Endothelial cell of umbilical vein (primary cell): Measurements from ENCODE around the gene SH2D6. TPM values are rescaled to one million over a fixed set of nuclear protein-coding genes. Genes with fewer than 3 reads are reported as not detected.

Source experiments
- BruUV-seq: library from RNA; stranded (reverse); fragments of 400-500 nt; replicated peaks from 2 replicates; lab custom pipeline; 2021; lab: Mats Ljungman, UMichigan
- CTCF ChIA-PET: fragments of 300-600, 350-600 bp; sonication (Branson Sonifier 250); formaldehyde crosslinking; loops from one replicate; lab custom pipeline; 2021; ENCODE audit warnings: antibody characterized with exemption, inconsistent platforms; lab: Charles Lee
- POLR2A ChIA-PET: fragments of 300-600, 350-600 bp; sonication (Branson Sonifier 250); formaldehyde crosslinking; loops from one replicate; lab custom pipeline; 2021; ENCODE audit warnings: antibody characterized with exemption, inconsistent platforms; lab: Charles Lee
- DNase-seq: peaks from one replicate; pipeline ENCODE4 v3.0.0-alpha.2; 2011; ENCODE audit warnings: low read depth, low spot score
- FAIRE-seq: peaks from 2 replicates; lab custom pipeline; 2011; peaks lifted over from hg19 to GRCh38; lab: Jason Lieb, UNC
- H2AFZ ChIP-seq: 2 replicates; pipeline ENCODE4 v1.6.0; 2012; ENCODE audit warnings: low read depth, low read length, control low read depth, inconsistent platforms
- H3K27ac ChIP-seq: 2 replicates; pipeline ENCODE4 v1.5.1; 2011; ENCODE audit warnings: low read depth, mild to moderate bottlenecking, control low read depth, low read length, moderate library complexity; ENCODE audit not compliant: insufficient read depth
- H3K27me3 ChIP-seq, 2 experiments: 2 replicates each; pipeline versions ENCODE4 v1.6.0 to v1.6.1; 2011; ENCODE audit warnings: low read length in 2 of 2, mixed read lengths in 1 of 2; ENCODE audit not compliant: control insufficient read depth in 2 of 2, insufficient read depth in 2 of 2
- H3K36me3 ChIP-seq, 2 experiments: 2 replicates in 1 of 2; 3 replicates in 1 of 2; pipeline ENCODE4 v1.5.1; 2011; ENCODE audit warnings: low read length in 2 of 2, mild to moderate bottlenecking in 1 of 2, moderate library complexity in 1 of 2; ENCODE audit not compliant: control insufficient read depth in 2 of 2, insufficient read depth in 2 of 2; ENCODE audit errors: extremely low read depth in 1 of 2
- H3K4me1 ChIP-seq: 3 replicates; pipeline ENCODE4 v1.5.1; 2011; ENCODE audit warnings: mild to moderate bottlenecking, low read length; ENCODE audit not compliant: control insufficient read depth, insufficient read depth; ENCODE audit errors: extremely low read depth
- H3K4me2 ChIP-seq: 2 replicates; pipeline ENCODE4 v1.6.1; 2011; ENCODE audit warnings: low read length, control low read depth, mixed read lengths; ENCODE audit not compliant: insufficient read depth
- H3K4me3 ChIP-seq, 3 experiments: fragments of 200-600 bp in 1 of 3; sonication (generic), shearing (Covaris generic) in 1 of 3; replicated peaks in 1 of 3; 2 replicates each; pipeline ENCODE4 v1.5.1; 2011 to 2016; ENCODE audit warnings: control low read depth in 3 of 3, low read length in 3 of 3, mild to moderate bottlenecking in 2 of 3, inconsistent platforms in 1 of 3, low read depth in 1 of 3, moderate library complexity in 1 of 3; ENCODE audit not compliant: insufficient read depth in 1 of 3
- H3K79me2 ChIP-seq: 2 replicates; pipeline ENCODE4 v1.6.0; 2012; ENCODE audit warnings: low read length, inconsistent platforms; ENCODE audit not compliant: control insufficient read depth, insufficient read depth
- H3K9ac ChIP-seq: replicated peaks from 2 replicates; pipeline ENCODE3; 2011; ENCODE audit warnings: low read length, control low read depth; ENCODE audit not compliant: insufficient read depth; ENCODE audit errors: extremely low read depth
- H3K9me1 ChIP-seq: replicated peaks from 3 replicates; pipeline ENCODE4 v1.6.0; 2011; ENCODE audit warnings: mild to moderate bottlenecking, low read length; ENCODE audit not compliant: control insufficient read depth, insufficient read depth; ENCODE audit errors: extremely low read depth
- H3K9me3 ChIP-seq: replicated peaks from 2 replicates; pipeline ENCODE4 v1.5.1; 2012; ENCODE audit warnings: low read length, inconsistent platforms; ENCODE audit not compliant: control insufficient read depth, insufficient read depth
- H4K20me1 ChIP-seq: replicated peaks from 2 replicates; pipeline ENCODE3; 2011; ENCODE audit warnings: mild to moderate bottlenecking, low read length; ENCODE audit not compliant: control insufficient read depth, insufficient read depth; ENCODE audit errors: extremely low read depth
- CTCF ChIP-seq, 2 donors: IDR thresholded peaks; 1 replicate in 1 of 2; 2 replicates in 1 of 2; pipeline ENCODE4 v1.5.1; 2011; ENCODE audit warnings: low read length in 2 of 2, mild to moderate bottlenecking in 2 of 2, moderate library complexity in 2 of 2, control low read depth in 1 of 2, inconsistent platforms in 1 of 2, low read depth in 1 of 2; ENCODE audit not compliant: insufficient read depth in 1 of 2; ENCODE audit errors: extremely low read depth in 1 of 2
- EZH2 ChIP-seq: IDR thresholded peaks from 2 replicates; pipeline ENCODE4 v1.6.1; 2012; ENCODE audit warnings: borderline replicate concordance, low read depth, mild to moderate bottlenecking, moderate library complexity, low read length, inconsistent platforms; ENCODE audit not compliant: severe bottlenecking
- FOS ChIP-seq: IDR thresholded peaks from 2 replicates; pipeline ENCODE4 v1.6.1; 2011; ENCODE audit warnings: mild to moderate bottlenecking, low read length, moderate library complexity, borderline replicate concordance; ENCODE audit not compliant: insufficient read depth
- GATA2 ChIP-seq: IDR thresholded peaks from 2 replicates; pipeline ENCODE4 v1.7.0; 2011; ENCODE audit warnings: low read depth, mild to moderate bottlenecking, moderate library complexity, mixed read lengths, low read length; ENCODE audit not compliant: insufficient read length, insufficient read depth
- JUN ChIP-seq: IDR thresholded peaks from 2 replicates; pipeline ENCODE4 v1.6.1; 2011; ENCODE audit warnings: borderline replicate concordance, low read depth; ENCODE audit not compliant: insufficient read length, insufficient read depth
- MAX ChIP-seq: IDR thresholded peaks from 2 replicates; pipeline ENCODE4 v1.6.1; 2011; ENCODE audit not compliant: insufficient read depth, insufficient read length
- MYC ChIP-seq: IDR thresholded peaks from one replicate; pipeline ENCODE4 v1.6.1; 2011; ENCODE audit warnings: mild to moderate bottlenecking, low read depth, low read length
- POLR2A ChIP-seq: IDR thresholded peaks from 2 replicates; pipeline ENCODE4 v1.6.1; 2012; ENCODE audit warnings: low read depth, mild to moderate bottlenecking, control low read depth, low read length
- POLR2AphosphoS5 ChIP-seq: IDR thresholded peaks from 2 replicates; pipeline ENCODE4 v1.6.1; 2012; ENCODE audit warnings: low read depth, mild to moderate bottlenecking, control low read depth, low read length, moderate library complexity; ENCODE audit not compliant: insufficient read depth
- dilution Hi-C: fragments of 300-500 bp; cut with MboI; formaldehyde crosslinking; loops from one replicate; pipeline ENCODE4 v1.15.0; 2019; ENCODE audit warnings: low sequenced_read_pairs; ENCODE audit not compliant: extremely low pct_ligation_motif_present
- intact Hi-C: fragments of 100-400 bp; cut with micrococcal nuclease; formaldehyde crosslinking; loops from one replicate; pipeline ENCODE4 v1.10.0; 2022
- polyA plus RNA-seq, 4 experiments: library from polyadenylated mRNA; depleted of rRNA in 3 of 4; stranded (reverse) in 3 of 4; unstranded in 1 of 4; fragments of >200 nt; gene quantifications; 2 replicates each; pipeline versions ENCODE4 v1.2.1 to v1.2.3, GENCODE V29; 2011 to 2012; ENCODE audit warnings: missing spikeins in 1 of 4
- total RNA-seq: library from RNA; stranded (reverse); gene quantifications from 2 replicates; pipeline ENCODE4 v1.2.3, GENCODE V29; 2021

Gene SH2D6
- total and polyA plus RNA-seq, 2 donors (not counting 3 experiments of a cell fraction or from before 2014, with no cell fraction given) = 0.53 TPM; not detected in 1

- Histone ChIP-seq H3K27me3 (no peaks in the 10 kb centered on the region), H2AFZ (no peak overlapping the region), H4K20me1 (no peaks in the 10 kb centered on the region), H3K9ac (no peak overlapping the region), H3K36me3 (no peaks in the 10 kb centered on the region), H3K79me2 (no peaks in the 10 kb centered on the region), H3K9me3 (no peaks in the 10 kb centered on the region), H3K9me1 (no peaks in the 10 kb centered on the region), H3K4me2 (no peak overlapping the region), H3K4me1 (no peaks in the 10 kb centered on the region), H3K4me3 (no peak overlapping the region), H3K27ac (no peak overlapping the region)
- no peak for DNase-seq
- ChIA-PET CTCF (interaction anchor here (0.9 to 4.6 kb wide), 5 partner anchors 9 to 125 kb away, joined by 3 to 19 read pairs (median 5); partner anchors contain the start of gene MAT2A), POLR2A (interaction anchor here (0.6 to 1.2 kb wide), 2 partner anchors 112 to 155 kb away, joined by 3 read pairs; no protein-coding TSS in a partner anchor)
- FAIRE-seq = no peak
- no TSS peak for BruUV-seq
- intact Hi-C loops (no loop called here), dilution Hi-C loops (no loop called here)
- no peak for TF ChIP-seq JUN
- no peak for TF ChIP-seq MAX
- TF ChIP-seq POLR2AphosphoS5 = no peak
These were observed 9.9 kb downstream of the SH2D6 start for GRCh38 chr2:85428343-85428881.

- no peaks in the 10 kb centered on the region for H3K9me1 ChIP-seq
- no peaks in the 10 kb centered on the region for H3K4me1 ChIP-seq
- H3K36me3 ChIP-seq = no peaks in the 10 kb centered on the region
- CTCF ChIA-PET = interaction anchor here (0.9 to 4.6 kb wide), 3 partner anchors 109 to 124 kb away, joined by 3 to 19 read pairs (median 15); partner anchors contain the start of gene MAT2A
- intact Hi-C loops (no loop called here), dilution Hi-C loops (no loop called here)
- TF ChIP-seq CTCF (IDR thresholded peaks at IDR 0.05; ENCODE audit: extremely low read depth in 1 of 2, insufficient read depth in 1 of 2, low read depth in 1 of 2, low read length in 2 of 2) (no peak), FOS (no peak), EZH2 (no peak), JUN (no peak), GATA2 (no peak), POLR2AphosphoS5 (no peak), MAX (no peak), MYC (no peak), POLR2A (no peak)
- no peak for DNase-seq
- H3K9me3 ChIP-seq = no peaks in the 10 kb centered on the region
- no peaks in the 10 kb centered on the region for H4K20me1 ChIP-seq
- no peak overlapping the region for H3K4me2 ChIP-seq
- H3K79me2 ChIP-seq = no peaks in the 10 kb centered on the region
- BruUV-seq = no TSS peak
- no peak overlapping the region for H3K27ac ChIP-seq
- no peak overlapping the region for H3K9ac ChIP-seq
- no peak overlapping the region for H2AFZ ChIP-seq
- H3K27me3 ChIP-seq = no peaks in the 10 kb centered on the region
- H3K4me3 ChIP-seq = no peak overlapping the region
- no peak for FAIRE-seq
- POLR2A ChIA-PET = no interaction called here
These were observed 10.9 kb downstream of the SH2D6 start for GRCh38 chr2:85429213-85429923.
